ENCODE results near the gene ACADM.

GRCh38 chr1:75712306-75712705 lies 12.2 kb upstream of the ACADM start:
- TF ChIP-seq CTCF (IDR thresholded peaks at IDR 0.05) (no peak), POLR2AphosphoS5 (IDR thresholded peaks at IDR 0.05) (no peak), POLR2A (IDR thresholded peaks at IDR 0.05) (no peak)

Measured in breast epithelium (tissue), 3 donors.